Thyroid gland (tissue), 4 donors: ENCODE results near the gene EMP2.

Experiments used
- POLR2A ChIP-seq, 2 donors: fragments of 450-650 bp; IDR thresholded peaks; one replicate each; pipeline ENCODE4 v1.6.1; 2017; ENCODE audit warnings: antibody characterized with exemption in 2 of 2, mild to moderate bottlenecking in 2 of 2, moderate library complexity in 1 of 2
- TF ChIP-seq, protein P1 (sequence below), 6 experiments: fragments of 200-600 bp in 3 of 6; fragments of 450-650 bp in 3 of 6; sonication (generic) in 3 of 6; IDR thresholded peaks; one replicate each; pipeline ENCODE4 v1.5.1; 2016 to 2019; ENCODE audit warnings: antibody characterized with exemption in 6 of 6, mild to moderate bottlenecking in 2 of 6, inconsistent platforms in 1 of 6, moderate library complexity in 1 of 6

- TF ChIP-seq, protein P1, sequence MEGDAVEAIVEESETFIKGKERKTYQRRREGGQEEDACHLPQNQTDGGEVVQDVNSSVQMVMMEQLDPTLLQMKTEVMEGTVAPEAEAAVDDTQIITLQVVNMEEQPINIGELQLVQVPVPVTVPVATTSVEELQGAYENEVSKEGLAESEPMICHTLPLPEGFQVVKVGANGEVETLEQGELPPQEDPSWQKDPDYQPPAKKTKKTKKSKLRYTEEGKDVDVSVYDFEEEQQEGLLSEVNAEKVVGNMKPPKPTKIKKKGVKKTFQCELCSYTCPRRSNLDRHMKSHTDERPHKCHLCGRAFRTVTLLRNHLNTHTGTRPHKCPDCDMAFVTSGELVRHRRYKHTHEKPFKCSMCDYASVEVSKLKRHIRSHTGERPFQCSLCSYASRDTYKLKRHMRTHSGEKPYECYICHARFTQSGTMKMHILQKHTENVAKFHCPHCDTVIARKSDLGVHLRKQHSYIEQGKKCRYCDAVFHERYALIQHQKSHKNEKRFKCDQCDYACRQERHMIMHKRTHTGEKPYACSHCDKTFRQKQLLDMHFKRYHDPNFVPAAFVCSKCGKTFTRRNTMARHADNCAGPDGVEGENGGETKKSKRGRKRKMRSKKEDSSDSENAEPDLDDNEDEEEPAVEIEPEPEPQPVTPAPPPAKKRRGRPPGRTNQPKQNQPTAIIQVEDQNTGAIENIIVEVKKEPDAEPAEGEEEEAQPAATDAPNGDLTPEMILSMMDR (IDR thresholded peaks at IDR 0.05): peak in 1 of 6 experiments; percentile 10
- no peak for TF ChIP-seq POLR2A (IDR thresholded peaks at IDR 0.05)
These were observed 1.7 kb downstream of the EMP2 start for GRCh38 chr16:10578474-10579316.
